Measurements from ENCODE around the gene NLRP2B.
"Not testable (repeated sequence)": the region's sequence is repeated elsewhere in the genome, so short reads cannot be mapped to it uniquely, and the experiment has no call there.

The NLRP2B gene

GRCh38 chrX:57680160-57680559 lies at the start of gene NLRP2B:
TSS of gene NLRP2B (minus strand) at chrX:57680260.
- DNase-seq (ENCODE audit: low read depth in 2 of 2) = no peak

- DNase-seq (ENCODE audit: low read depth in 2 of 2) = not testable (repeated sequence)
Observed at GRCh38 chrX:57725995-57726394, 45.9 kb upstream of the NLRP2B start.

GRCh38 chrX:57681341-57681740 lies 1.3 kb upstream of the NLRP2B start:
- no peak for DNase-seq (ENCODE audit: low read depth in 2 of 2)

DNA sequence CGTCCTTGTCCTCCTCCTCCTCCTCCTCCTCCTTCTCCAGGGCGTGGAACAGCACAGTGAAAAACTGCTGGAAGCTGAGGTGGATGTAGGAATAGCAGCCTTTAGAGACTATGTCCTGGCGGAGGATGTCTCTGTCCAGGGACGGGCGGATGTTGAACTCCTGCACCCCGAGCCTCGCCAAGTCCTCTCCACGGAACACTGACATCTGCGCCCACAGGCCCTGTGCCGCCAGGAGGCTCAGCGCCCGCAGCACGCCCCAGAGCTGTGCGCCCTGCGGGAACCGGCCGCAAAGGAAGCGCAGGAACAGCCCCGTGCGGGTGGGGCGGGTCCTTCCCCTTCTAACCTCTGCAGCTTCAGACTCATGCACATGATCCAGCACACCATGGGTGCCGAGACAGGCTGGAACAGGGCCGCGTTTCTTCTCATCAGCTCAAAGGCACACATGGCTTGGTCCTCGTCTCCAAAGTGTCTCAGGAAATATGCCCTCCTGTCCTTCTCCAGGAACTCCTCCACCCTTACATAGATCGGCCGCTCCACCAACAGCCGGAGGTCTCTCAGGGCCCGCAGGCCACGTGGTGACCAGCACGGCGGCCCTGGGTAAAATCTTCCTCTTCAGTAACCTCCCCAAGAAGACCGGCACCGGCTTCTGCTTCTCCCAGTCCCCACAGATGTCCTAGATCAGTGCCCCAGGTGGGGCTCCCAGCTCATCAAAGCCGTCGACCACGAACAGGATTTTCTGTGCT lies 1.2 kb downstream of the NLRP2B start:
- DNase-seq (ENCODE audit: low read depth in 2 of 2) = no peak

DNA sequence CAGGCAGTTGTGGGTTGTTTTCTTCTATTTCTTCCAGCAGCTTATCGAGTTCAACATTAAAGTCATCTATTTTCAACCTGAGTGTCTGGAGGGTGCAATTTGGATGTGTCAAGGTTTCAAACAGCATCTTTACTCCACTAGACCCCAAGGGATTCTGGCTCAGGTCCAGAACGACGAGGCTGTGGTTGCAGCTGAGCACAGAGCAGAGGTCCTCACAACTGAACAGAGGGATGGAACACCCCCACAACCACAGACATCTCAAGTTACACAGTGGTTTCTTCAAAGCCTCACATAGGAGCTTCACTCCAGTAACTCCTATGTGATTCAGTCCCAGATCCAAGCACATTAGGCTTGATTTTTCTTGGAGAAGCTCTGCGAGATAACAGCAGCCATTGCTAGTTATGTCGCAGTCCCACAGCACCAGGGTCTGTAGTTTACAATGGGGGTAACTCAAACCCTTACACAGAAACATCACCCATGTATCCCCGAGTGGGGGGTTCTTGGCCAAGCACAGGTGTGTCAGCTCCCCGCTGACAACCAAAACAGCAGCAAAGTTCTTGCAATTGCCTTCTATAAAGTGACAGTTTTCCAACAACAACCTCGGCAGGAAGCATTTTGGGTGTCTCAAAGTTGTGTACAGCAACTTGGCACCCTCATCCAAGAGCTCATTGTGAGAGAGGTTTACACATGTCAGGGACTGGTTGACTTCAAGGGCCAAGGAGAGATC lies 2.8 kb downstream of the NLRP2B start:
- DNase-seq (ENCODE audit: low read depth in 2 of 2) = no peak

- no peak for DNase-seq (ENCODE audit: low read depth in 2 of 2)
Observed at GRCh38 chrX:57675320-57675719, 4.7 kb downstream of the NLRP2B start.

- DNase-seq (ENCODE audit: low read depth in 2 of 2) = no peak
Observed at GRCh38 chrX:57674861-57675260, 5.2 kb downstream of the NLRP2B start.

DNA sequence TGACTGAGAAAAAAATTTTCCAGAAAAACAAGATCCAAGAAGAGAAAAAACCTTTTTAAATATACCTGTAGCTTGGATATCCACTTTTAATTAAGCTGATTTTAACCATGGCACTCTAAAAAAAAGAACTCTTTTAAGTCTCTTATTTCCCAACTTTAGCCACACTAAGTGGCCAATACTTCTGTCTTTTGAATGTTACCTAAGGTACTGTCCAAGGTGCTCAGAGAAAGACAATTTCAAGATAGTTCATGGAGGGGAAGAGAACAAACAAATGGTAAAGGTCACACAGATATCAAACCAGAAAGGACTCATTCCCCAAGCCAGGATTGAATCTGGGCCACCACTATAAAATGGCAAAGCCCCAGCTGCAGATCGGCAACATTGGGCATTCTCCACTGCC lies 10.1 kb downstream of the NLRP2B start:
- no peak for DNase-seq (ENCODE audit: low read depth in 2 of 2)

- no peak for DNase-seq (ENCODE audit: low read depth in 2 of 2)
Observed at GRCh38 chrX:57667010-57667409, 13.1 kb downstream of the NLRP2B start.

DNA sequence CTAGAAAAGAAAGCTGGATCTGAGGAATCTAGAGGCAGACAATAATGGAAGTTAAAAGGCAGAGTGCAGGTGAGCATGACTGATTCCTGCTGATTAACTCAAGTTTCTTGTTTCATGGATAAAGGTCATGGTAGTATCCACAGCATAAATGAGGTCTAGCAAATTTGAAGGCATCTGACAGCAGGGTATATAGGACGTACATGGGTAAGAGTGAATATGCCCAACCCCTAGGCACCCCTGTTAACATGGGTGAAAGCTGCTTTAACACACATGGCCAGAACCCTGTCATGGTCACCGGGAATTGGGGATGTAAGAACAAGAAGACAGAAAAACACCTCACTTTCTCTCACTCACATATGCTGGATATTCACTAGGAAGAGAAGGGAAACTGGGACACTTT lies 25.0 kb downstream of the NLRP2B start:
- DNase-seq (ENCODE audit: low read depth in 2 of 2) = no peak

- no peak for DNase-seq (ENCODE audit: low read depth in 2 of 2)
Observed at GRCh38 chrX:57652705-57653104, 27.4 kb downstream of the NLRP2B start.

GRCh38 chrX:57651169-57651919 lies 28.7 kb downstream of the NLRP2B start:
- DNase-seq (ENCODE audit: low read depth in 2 of 2) = no peak

DNA sequence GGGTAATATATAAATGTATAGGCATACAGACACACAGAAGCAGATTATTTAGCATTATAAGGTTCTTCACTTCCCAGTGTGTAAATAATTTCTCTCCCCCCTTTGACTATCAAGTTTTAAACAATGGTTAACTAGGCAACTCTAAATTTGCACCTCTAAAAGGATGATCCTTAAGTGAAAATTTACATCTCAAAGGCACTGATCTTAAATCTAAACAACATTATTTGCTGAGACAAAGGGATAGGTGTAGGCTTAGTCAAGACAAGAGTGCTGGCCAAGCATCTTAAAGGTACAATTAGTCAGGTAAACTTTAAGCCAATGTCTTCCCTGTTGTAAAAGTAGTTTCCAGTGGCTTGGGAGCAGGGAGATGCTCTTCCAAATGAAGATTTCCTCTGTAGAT lies 33.0 kb downstream of the NLRP2B start:
- DNase-seq (ENCODE audit: low read depth in 2 of 2) = no peak

DNA sequence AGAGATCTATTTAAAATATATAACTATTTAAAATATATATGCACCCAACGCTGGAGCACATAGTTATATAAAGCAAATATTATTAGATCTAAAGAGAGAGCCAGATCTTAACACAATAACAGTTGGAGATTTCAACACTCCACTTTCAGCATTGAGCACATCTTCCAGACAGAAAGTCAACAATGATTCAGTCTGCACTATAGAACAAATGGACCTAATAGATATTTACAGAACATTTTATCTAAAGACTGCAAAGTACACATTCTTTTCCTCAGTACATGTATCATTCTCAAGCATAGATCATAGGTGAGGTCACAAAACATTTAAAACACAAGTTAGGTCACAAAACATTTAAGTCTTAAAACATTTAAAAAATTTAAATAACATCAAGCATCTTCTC lies 36.4 kb downstream of the NLRP2B start:
- no peak for DNase-seq (ENCODE audit: low read depth in 2 of 2)

DNA sequence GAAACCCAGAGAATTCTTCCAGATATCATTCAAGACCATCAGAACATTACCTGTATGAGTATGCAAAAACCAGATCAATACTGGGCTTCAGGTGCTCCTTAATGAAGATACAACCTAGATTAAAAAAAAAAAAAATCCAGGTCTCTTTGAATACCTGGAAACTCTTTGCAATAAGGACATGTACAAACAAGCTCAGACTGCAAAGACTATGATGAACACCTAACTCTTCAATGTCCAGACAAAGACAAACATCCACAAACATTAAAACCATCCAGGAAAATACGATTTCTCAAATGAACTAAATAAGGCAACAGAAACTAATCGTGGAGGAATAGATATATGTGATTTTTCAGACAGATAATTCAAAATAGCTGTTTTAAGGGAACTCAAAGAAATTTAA lies 38.7 kb downstream of the NLRP2B start:
- DNase-seq (ENCODE audit: low read depth in 2 of 2) = no peak

GRCh38 chrX:57640674-57641016 lies 39.4 kb downstream of the NLRP2B start:
- no peak for DNase-seq (ENCODE audit: low read depth in 2 of 2)

GRCh38 chrX:57629438-57629837 lies 50.6 kb downstream of the NLRP2B start:
- not testable (repeated sequence) for DNase-seq (ENCODE audit: low read depth in 2 of 2)
